ENCODE measurements around the gene TSPEAR. TPM values are rescaled to one million over a fixed set of nuclear protein-coding genes. Genes with fewer than 3 reads are reported as not detected.

The TSPEAR gene
- total RNA-seq, 2 experiments from 2014 or later, result not detected

GRCh38 chr21:44695641-44696040 lies 15.7 kb downstream of the TSPEAR start:
- CTCF ChIA-PET, result no interaction called here
- no peaks in the 10 kb centered on the region for H3K36me3 Mint-ChIP-seq (ENCODE audit: low read depth)

GRCh38 chr21:44695184-44695583 lies 16.2 kb downstream of the TSPEAR start:
- H3K27ac Mint-ChIP-seq, result no peak overlapping the region

More at GRCh38 chr21:44695641-44696040, 15.7 kb downstream of the TSPEAR start:
- DNase-seq (no peak), ATAC-seq (ENCODE audit: poor library complexity) (no peak)
- Histone ChIP-seq H3K36me3 (ENCODE audit: insufficient read depth, low read length) (no peaks in the 10 kb centered on the region), H3K27me3 (ENCODE audit: control insufficient read depth in 1 of 2, insufficient read depth in 2 of 2, low read length in 2 of 2) (peaks cover 24 to 35% of the 10 kb centered on the region in 2 experiments), H3K4me1 (ENCODE audit: insufficient read depth, low read length) (peaks cover 5% of the 10 kb centered on the region), H3K27ac (ENCODE audit: low read depth in 1 of 2, low read length in 2 of 2) (no peak overlapping the region), H3K4me3 (ENCODE audit: low read length) (no peak overlapping the region), H3K9me3 (ENCODE audit: control insufficient read depth in 1 of 2, insufficient read depth in 1 of 2, low read length in 2 of 2) (peaks cover 11% of the 10 kb centered on the region in 2 experiments)
- Mint-ChIP-seq H3K27me3 (peaks cover 57% of the 10 kb centered on the region), H3K4me1 (ENCODE audit: low read depth) (peaks cover 19% of the 10 kb centered on the region), H3K27ac (no peak overlapping the region), H3K4me3 (no peak overlapping the region), H3K9me3 (peaks cover 5% of the 10 kb centered on the region)
- POLR2A ChIA-PET, result no interaction called here
- intact Hi-C loops (cut with DNase I, micrococcal nuclease), result no loop called here
- TF ChIP-seq CTCF (IDR thresholded peaks at IDR 0.05), result no peak

GRCh38 chr21:44694776-44695175 lies 16.6 kb downstream of the TSPEAR start:
- H3K4me1 Mint-ChIP-seq (ENCODE audit: low read depth), result peaks cover 19% of the 10 kb centered on the region
- Histone ChIP-seq H3K27me3 (ENCODE audit: control insufficient read depth in 1 of 2, insufficient read depth in 2 of 2, low read length in 2 of 2) (peaks cover 18 to 26% of the 10 kb centered on the region in 2 experiments), H3K27ac (ENCODE audit: low read depth in 1 of 2, low read length in 2 of 2) (no peak overlapping the region), H3K4me1 (ENCODE audit: insufficient read depth, low read length) (peaks cover 5% of the 10 kb centered on the region), H3K9me3 (ENCODE audit: control insufficient read depth in 1 of 2, insufficient read depth in 1 of 2, low read length in 2 of 2) (peaks cover 11% of the 10 kb centered on the region in 2 experiments), H3K36me3 (ENCODE audit: insufficient read depth, low read length) (no peaks in the 10 kb centered on the region), H3K4me3 (ENCODE audit: low read length) (no peak overlapping the region)
- POLR2A ChIA-PET, result interaction anchor here (1.0 kb wide), 1 partner anchor 37 kb away, joined by 4 read pairs; the partner anchor contains the start of gene KRTAP12-3
- DNase-seq, result peak in 2 of 14 experiments; percentile 10 to 13
- peaks cover 5% of the 10 kb centered on the region for H3K9me3 Mint-ChIP-seq
- CTCF ChIA-PET, result no interaction called here
- ATAC-seq (ENCODE audit: poor library complexity), result no peak
- H3K4me3 Mint-ChIP-seq, result no peak overlapping the region
- no peak for TF ChIP-seq CTCF (IDR thresholded peaks at IDR 0.05)
- H3K27ac Mint-ChIP-seq, result no peak overlapping the region
- peaks cover 51% of the 10 kb centered on the region for H3K27me3 Mint-ChIP-seq
- intact Hi-C loops (cut with DNase I, micrococcal nuclease), result no loop called here
- H3K36me3 Mint-ChIP-seq (ENCODE audit: low read depth), result no peaks in the 10 kb centered on the region

More at GRCh38 chr21:44695184-44695583, 16.2 kb downstream of the TSPEAR start:
- Histone ChIP-seq H3K36me3 (ENCODE audit: insufficient read depth, low read length) (no peaks in the 10 kb centered on the region), H3K4me3 (ENCODE audit: low read length) (no peak overlapping the region), H3K27me3 (ENCODE audit: control insufficient read depth in 1 of 2, insufficient read depth in 2 of 2, low read length in 2 of 2) (peaks cover 20 to 30% of the 10 kb centered on the region in 2 experiments), H3K27ac (ENCODE audit: low read depth in 1 of 2, low read length in 2 of 2) (no peak overlapping the region), H3K9me3 (ENCODE audit: control insufficient read depth in 1 of 2, insufficient read depth in 1 of 2, low read length in 2 of 2) (peaks cover 11% of the 10 kb centered on the region in 2 experiments), H3K4me1 (ENCODE audit: insufficient read depth, low read length) (peaks cover 5% of the 10 kb centered on the region)
- intact Hi-C loops (cut with DNase I, micrococcal nuclease), result no loop called here
- no peaks in the 10 kb centered on the region for H3K36me3 Mint-ChIP-seq (ENCODE audit: low read depth)
- H3K4me1 Mint-ChIP-seq (ENCODE audit: low read depth), result peaks cover 19% of the 10 kb centered on the region
- H3K9me3 Mint-ChIP-seq, result peaks cover 5% of the 10 kb centered on the region
- H3K27me3 Mint-ChIP-seq, result peaks cover 55% of the 10 kb centered on the region
- no peak for ATAC-seq (ENCODE audit: poor library complexity)
- POLR2A ChIA-PET, result interaction anchor here (1.0 kb wide), 1 partner anchor 38 kb away, joined by 4 read pairs; the partner anchor contains the start of gene KRTAP12-3
- H3K4me3 Mint-ChIP-seq, result no peak overlapping the region
- no peak for DNase-seq
- TF ChIP-seq CTCF (IDR thresholded peaks at IDR 0.05), result no peak
- CTCF ChIA-PET, result no interaction called here
